PC-9 (cell line): ENCODE results near the gene DNAJC22. TPM values are rescaled to one million over a fixed set of nuclear protein-coding genes. Genes with fewer than 3 reads are reported as not detected.
"Not testable (repeated sequence)": the region's sequence is repeated elsewhere in the genome, so short reads cannot be mapped to it uniquely, and the experiment has no call there.

Source experiments
- BruUV-seq: library from RNA; stranded (reverse); fragments of 400-500 nt; replicated peaks from 2 replicates; lab custom pipeline; 2021; lab: Mats Ljungman, UMichigan
- CTCF ChIA-PET: fragments of 300-600 bp; sonication (Branson Sonifier 250); formaldehyde crosslinking; loops from one replicate; lab custom pipeline; 2022; ENCODE audit warnings: antibody characterized with exemption; lab: Charles Lee
- POLR2A ChIA-PET: fragments of 300-600 bp; sonication (Branson Sonifier 250); formaldehyde crosslinking; loops from one replicate; lab custom pipeline; 2022; ENCODE audit warnings: antibody characterized with exemption; ENCODE audit not compliant: unreplicated experiment; lab: Charles Lee
- DNase-seq, 2 experiments: peaks; one replicate each; pipeline versions ENCODE4 v3.0.0 to v3.0.0-alpha.2; 2015 to 2022; ENCODE audit warnings: mixed read lengths in 1 of 2
- H2AFZ ChIP-seq: fragments of 200-600 bp; sonication (generic); 2 replicates; pipeline ENCODE4 v1.8.1; 2017; ENCODE audit warnings: antibody characterized with exemption
- H3F3A ChIP-seq: fragments of 200-600 bp; sonication (generic); 2 replicates; pipeline ENCODE4 v1.8.1; 2017; ENCODE audit warnings: antibody characterized with exemption, mild to moderate bottlenecking, low read depth; ENCODE audit not compliant: insufficient read depth
- H3K27ac ChIP-seq: fragments of 200-600 bp; sonication (generic); 2 replicates; pipeline ENCODE4 v1.6.1; 2016; ENCODE audit warnings: mixed run types
- H3K27me3 ChIP-seq: fragments of 200-600 bp; sonication (generic); 2 replicates; pipeline ENCODE4 v1.6.1; 2016; ENCODE audit warnings: low read depth, mixed run types; ENCODE audit not compliant: insufficient read depth
- H3K36me3 ChIP-seq: fragments of 200-600 bp; sonication (generic); 2 replicates; pipeline ENCODE4 v1.6.1; 2016; ENCODE audit warnings: low read depth, mixed run types
- H3K4me1 ChIP-seq: fragments of 200-600 bp; sonication (generic); replicated peaks from 2 replicates; pipeline ENCODE4 v1.6.1; 2016; ENCODE audit warnings: mixed run types; ENCODE audit not compliant: insufficient read depth
- H3K4me2 ChIP-seq: fragments of 200-600 bp; sonication (generic); 2 replicates; pipeline ENCODE4 v1.6.1; 2017; ENCODE audit warnings: mixed run types
- H3K4me3 ChIP-seq: fragments of 200-600 bp; sonication (generic); 2 replicates; pipeline ENCODE4 v1.6.1; 2016; ENCODE audit warnings: mixed run types
- H3K79me2 ChIP-seq: fragments of 200-600 bp; sonication (generic); 2 replicates; pipeline ENCODE4 v1.6.1; 2017; ENCODE audit warnings: low read depth, mixed run types
- H3K9me2 ChIP-seq: fragments of 200-600 bp; sonication (generic); 2 replicates; pipeline ENCODE4 v1.8.1; 2017; ENCODE audit warnings: mild to moderate bottlenecking; ENCODE audit not compliant: insufficient read depth
- H3K9me3 ChIP-seq: fragments of 200-600 bp; sonication (generic); 2 replicates; pipeline ENCODE4 v1.8.1; 2016; ENCODE audit warnings: low read depth; ENCODE audit not compliant: insufficient read depth
- H4K20me1 ChIP-seq: fragments of 200-600 bp; sonication (generic); 2 replicates; pipeline ENCODE4 v1.8.1; 2017; ENCODE audit not compliant: insufficient read depth
- EZH2 ChIP-seq: fragments of 200-600 bp; sonication (generic); IDR thresholded peaks from 2 replicates; pipeline ENCODE4 v1.8.0; 2017; ENCODE audit warnings: antibody characterized with exemption, low read depth
- intact Hi-C: fragments of 100-400 bp; cut with micrococcal nuclease; formaldehyde crosslinking; loops from one replicate; pipeline ENCODE4 v1.10.0; 2022; ENCODE audit not compliant: unreplicated experiment
- total RNA-seq: library from RNA; stranded (reverse); gene quantifications from 2 replicates; pipeline ENCODE4 v1.2.3, GENCODE V29; 2021
- TF ChIP-seq, protein P1 (sequence below): fragments of 200-600 bp; sonication (generic); conservative IDR thresholded peaks from 2 replicates; pipeline ENCODE4 v1.6.1; 2017; ENCODE audit warnings: mixed run types, antibody characterized with exemption, mild to moderate bottlenecking, moderate library complexity

The DNAJC22 gene
- total RNA-seq, 1 experiment from 2014 or later, result 3.7 TPM

DNA sequence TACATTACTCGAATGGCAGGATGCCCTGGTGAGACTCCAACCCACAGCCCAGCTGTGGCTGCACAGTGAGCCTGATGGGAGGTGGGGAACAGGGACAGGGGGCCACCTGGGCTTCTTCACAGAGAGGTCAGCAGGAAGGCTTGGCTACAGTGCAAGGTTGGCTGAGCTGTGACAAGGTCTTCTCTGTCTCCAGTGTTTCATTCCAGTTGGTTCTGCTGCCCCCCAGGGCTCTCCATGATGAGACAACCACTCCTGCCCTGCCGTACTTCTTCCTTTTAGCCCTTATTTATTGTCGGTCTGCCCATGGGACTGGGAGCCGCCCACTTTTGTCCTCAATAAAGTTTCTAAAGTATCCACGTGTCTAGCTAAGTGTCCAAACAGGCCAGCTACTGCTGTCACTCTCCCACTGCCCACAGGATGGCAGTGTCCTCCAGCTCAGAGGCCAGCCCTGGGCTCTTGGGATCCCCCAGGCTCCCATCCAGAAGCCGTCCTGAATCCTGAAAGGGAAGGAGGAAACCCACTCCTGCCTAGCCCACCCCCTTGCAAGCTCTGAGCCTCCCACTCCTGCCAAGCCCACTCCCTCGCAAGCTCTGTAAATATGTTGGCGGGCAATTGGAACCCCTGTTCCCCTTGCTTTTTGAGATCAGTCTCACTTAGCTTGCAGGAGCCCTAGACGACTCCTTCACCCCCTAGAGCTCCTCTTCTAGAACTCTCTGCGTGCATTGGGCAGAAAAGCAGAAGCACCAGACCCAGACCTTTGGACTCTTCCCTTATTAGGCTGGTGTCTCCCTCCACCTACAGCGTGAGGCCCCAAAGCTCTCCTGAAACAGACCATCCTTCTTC lies 15.1 kb upstream of the DNAJC22 start:
- BruUV-seq, result no TSS peak
- H3K4me1 ChIP-seq, result no peaks in the 10 kb centered on the region
- H3K4me3 ChIP-seq, result no peak overlapping the region
- H3K9me2 ChIP-seq, result no peaks in the 10 kb centered on the region
- peak in 1 of 2 experiments; percentile 47 for DNase-seq
- H3K9me3 ChIP-seq, result no peaks in the 10 kb centered on the region
- intact Hi-C loops, result loop anchor here (1.0 kb wide), 1 partner anchor 26 kb away; no protein-coding TSS in a partner anchor
- POLR2A ChIA-PET, result interaction anchor here (0.7 to 0.8 kb wide), 2 partner anchors 117 to 409 kb away, joined by 4 to 9 read pairs; no protein-coding TSS in a partner anchor
- H2AFZ ChIP-seq, result no peak overlapping the region
- no peaks in the 10 kb centered on the region for H3K36me3 ChIP-seq
- no peak overlapping the region for H3K4me2 ChIP-seq
- H3K27ac ChIP-seq, result no peak overlapping the region
- no peaks in the 10 kb centered on the region for H4K20me1 ChIP-seq
- no peaks in the 10 kb centered on the region for H3K27me3 ChIP-seq
- H3K79me2 ChIP-seq, result no peaks in the 10 kb centered on the region
- H3F3A ChIP-seq, result peaks cover 13% of the 10 kb centered on the region; the same call in 1 of the 2 replicates
- CTCF ChIA-PET, result interaction anchor here (0.5 to 2.2 kb wide), 10 partner anchors 9 to 317 kb away, joined by 3 to 16 read pairs (median 5); partner anchors contain the start of gene TROAP
- TF ChIP-seq EZH2, result no peak
- TF ChIP-seq, protein P1, sequence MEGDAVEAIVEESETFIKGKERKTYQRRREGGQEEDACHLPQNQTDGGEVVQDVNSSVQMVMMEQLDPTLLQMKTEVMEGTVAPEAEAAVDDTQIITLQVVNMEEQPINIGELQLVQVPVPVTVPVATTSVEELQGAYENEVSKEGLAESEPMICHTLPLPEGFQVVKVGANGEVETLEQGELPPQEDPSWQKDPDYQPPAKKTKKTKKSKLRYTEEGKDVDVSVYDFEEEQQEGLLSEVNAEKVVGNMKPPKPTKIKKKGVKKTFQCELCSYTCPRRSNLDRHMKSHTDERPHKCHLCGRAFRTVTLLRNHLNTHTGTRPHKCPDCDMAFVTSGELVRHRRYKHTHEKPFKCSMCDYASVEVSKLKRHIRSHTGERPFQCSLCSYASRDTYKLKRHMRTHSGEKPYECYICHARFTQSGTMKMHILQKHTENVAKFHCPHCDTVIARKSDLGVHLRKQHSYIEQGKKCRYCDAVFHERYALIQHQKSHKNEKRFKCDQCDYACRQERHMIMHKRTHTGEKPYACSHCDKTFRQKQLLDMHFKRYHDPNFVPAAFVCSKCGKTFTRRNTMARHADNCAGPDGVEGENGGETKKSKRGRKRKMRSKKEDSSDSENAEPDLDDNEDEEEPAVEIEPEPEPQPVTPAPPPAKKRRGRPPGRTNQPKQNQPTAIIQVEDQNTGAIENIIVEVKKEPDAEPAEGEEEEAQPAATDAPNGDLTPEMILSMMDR, result peak; percentile 76

- Histone ChIP-seq H3K36me3 (no peaks in the 10 kb centered on the region), H3F3A (peaks cover 13% of the 10 kb centered on the region; the same call in 1 of the 2 replicates), H3K9me3 (no peaks in the 10 kb centered on the region), H3K4me3 (no peak overlapping the region), H3K79me2 (no peaks in the 10 kb centered on the region), H4K20me1 (no peaks in the 10 kb centered on the region), H3K4me1 (no peaks in the 10 kb centered on the region), H2AFZ (no peak overlapping the region), H3K27me3 (no peaks in the 10 kb centered on the region), H3K4me2 (no peak overlapping the region), H3K27ac (no peak overlapping the region), H3K9me2 (no peaks in the 10 kb centered on the region)
- no peak for TF ChIP-seq EZH2
- ChIA-PET CTCF (interaction anchor here (0.5 to 2.2 kb wide), 4 partner anchors 10 to 185 kb away, joined by 4 to 15 read pairs (median 6); partner anchors contain the start of gene TROAP), POLR2A (interaction anchor here (0.7 kb wide), 1 partner anchor 116 kb away, joined by 4 read pairs; no protein-coding TSS in a partner anchor)
- BruUV-seq, result no TSS peak
- no peak for DNase-seq
- intact Hi-C loops, result no loop called here
These were observed 14.2 kb upstream of the DNAJC22 start for GRCh38 chr12:49332441-49332861.

DNA sequence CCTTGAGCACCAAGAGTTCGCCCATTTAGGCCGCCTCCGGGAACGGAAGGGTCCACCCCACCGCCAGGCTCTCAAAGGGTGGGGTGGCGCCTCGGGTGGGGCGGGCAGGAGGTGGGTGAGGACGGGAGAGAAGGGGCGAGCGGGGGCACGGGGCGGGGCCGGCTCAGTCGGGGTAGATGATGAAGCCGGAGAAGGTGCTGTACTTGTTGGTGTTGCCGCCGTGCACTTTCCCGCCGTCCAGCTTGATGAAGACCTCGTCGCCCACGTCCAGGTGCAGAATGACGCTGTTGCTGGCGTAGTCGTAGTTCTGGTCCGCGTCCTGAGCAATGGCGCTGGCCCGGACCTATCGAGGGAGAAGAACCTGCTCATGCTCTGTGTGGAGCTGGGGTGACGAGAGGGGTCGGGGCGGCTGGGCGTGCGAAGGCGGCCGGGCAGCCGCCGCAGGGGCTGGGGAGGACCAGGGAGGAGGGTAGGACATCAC lies 13.8 kb upstream of the DNAJC22 start:
- no peak overlapping the region for H3K4me2 ChIP-seq
- H3K9me2 ChIP-seq, result no peaks in the 10 kb centered on the region
- no peaks in the 10 kb centered on the region for H3K36me3 ChIP-seq
- DNase-seq, result no peak
- H3K9me3 ChIP-seq, result no peaks in the 10 kb centered on the region
- no peaks in the 10 kb centered on the region for H3K4me1 ChIP-seq
- ChIA-PET POLR2A (no interaction called here), CTCF (interaction anchor here (2.2 kb wide), 1 partner anchor 24 kb away, joined by 15 read pairs; no protein-coding TSS in a partner anchor)
- no peak overlapping the region for H3K4me3 ChIP-seq
- no peaks in the 10 kb centered on the region for H4K20me1 ChIP-seq
- H3K27ac ChIP-seq, result no peak overlapping the region
- H3F3A ChIP-seq, result peaks cover 13% of the 10 kb centered on the region; the same call in 1 of the 2 replicates
- no peak for TF ChIP-seq EZH2
- TF ChIP-seq, protein P1, result no peak
- BruUV-seq, result no TSS peak
- intact Hi-C loops, result no loop called here
- H3K79me2 ChIP-seq, result no peaks in the 10 kb centered on the region
- no peaks in the 10 kb centered on the region for H3K27me3 ChIP-seq
- H2AFZ ChIP-seq, result no peak overlapping the region

DNA sequence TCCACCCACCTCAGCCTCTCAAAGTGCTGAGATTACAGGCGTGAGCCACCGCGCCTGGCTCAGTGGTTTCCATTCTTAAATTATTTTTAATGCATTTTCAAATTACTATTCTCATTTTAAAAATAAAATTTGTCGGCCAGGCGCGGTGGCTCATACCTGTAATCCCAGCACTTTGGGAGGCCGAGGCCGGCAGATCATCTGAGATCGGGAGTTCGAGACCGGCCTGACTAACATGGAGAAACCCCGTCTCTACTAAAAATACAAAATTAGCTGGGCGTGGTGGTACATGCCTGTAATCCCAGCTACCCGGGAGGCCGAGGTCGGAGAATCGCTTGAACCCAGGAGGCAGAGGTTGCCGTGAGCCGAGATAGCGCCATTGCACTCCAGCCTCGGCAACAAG lies 12.9 kb upstream of the DNAJC22 start:
- H3K79me2 ChIP-seq, H3K4me2 ChIP-seq, H3K9me3 ChIP-seq, BruUV-seq, H3K4me3 ChIP-seq, CTCF ChIA-PET, H3K36me3 ChIP-seq, H3K9me2 ChIP-seq, H3K4me1 ChIP-seq, H3K27me3 ChIP-seq, POLR2A ChIA-PET, H3K27ac ChIP-seq, intact Hi-C loops, H2AFZ ChIP-seq, H4K20me1 ChIP-seq, DNase-seq: not testable (repeated sequence)
- H3F3A ChIP-seq, result peaks cover 13% of the 10 kb centered on the region; the same call in 1 of the 2 replicates
